Activated CD4-positive, alpha-beta T cell treated with anti-CD3 and anti-CD28 coated beads for 48 hours (primary cell): ENCODE measurements around the gene IL3RA.
"Not testable (repeated sequence)": the region's sequence is repeated elsewhere in the genome, so short reads cannot be mapped to it uniquely, and the experiment has no call there.

Source experiments
- DNase-seq: peaks from one replicate; pipeline ENCODE4 v3.0.0-alpha.2; 2020

Gene IL3RA

GRCh38 chrX:1336331-1336943 is at the start of gene IL3RA:
Gene IL3RA, plus strand, starts transcription at chrX:1336785. Its CDS starts 4,981 bp downstream, at chrX:1341766.
- DNase-seq, result no peak

GRCh38 chrX:1289535-1289934 is 47.0 kb upstream of the IL3RA start:
- DNase-seq, result no peak

- DNase-seq, result no peak
Measured at GRCh38 chrX:1291110-1291740, 45.4 kb upstream of the IL3RA start.

- DNase-seq, result no peak
Measured at GRCh38 chrX:1292575-1293290, 43.9 kb upstream of the IL3RA start.

GRCh38 chrX:1294301-1295067 is 42.1 kb upstream of the IL3RA start:
- DNase-seq, result no peak

GRCh38 chrX:1295550-1295949 is 41.0 kb upstream of the IL3RA start:
- no peak for DNase-seq

- DNase-seq, result not testable (repeated sequence)
Measured at GRCh38 chrX:1297591-1297990, 39.0 kb upstream of the IL3RA start.

GRCh38 chrX:1300449-1300848 is 36.1 kb upstream of the IL3RA start:
- no peak for DNase-seq

GRCh38 chrX:1305411-1305810 is 31.2 kb upstream of the IL3RA start:
- no peak for DNase-seq

- DNase-seq, result no peak
Measured at GRCh38 chrX:1306909-1307625, 29.5 kb upstream of the IL3RA start.

- DNase-seq, result peak; percentile 34
Measured at GRCh38 chrX:1307626-1308340, 28.8 kb upstream of the IL3RA start.

- DNase-seq, result no peak
Measured at GRCh38 chrX:1308476-1308875, 28.1 kb upstream of the IL3RA start.

- not testable (repeated sequence) for DNase-seq
Measured at GRCh38 chrX:1308917-1309316, 27.7 kb upstream of the IL3RA start.

- no peak for DNase-seq
Measured at GRCh38 chrX:1313788-1314187, 22.8 kb upstream of the IL3RA start.

GRCh38 chrX:1316527-1316926 is 20.1 kb upstream of the IL3RA start:
- peak; percentile 50 for DNase-seq

- DNase-seq, result no peak
Measured at GRCh38 chrX:1321674-1322073, 14.9 kb upstream of the IL3RA start.

- DNase-seq, result peak; percentile 79
Measured at GRCh38 chrX:1322393-1322792, 14.2 kb upstream of the IL3RA start.

GRCh38 chrX:1323315-1323714 is 13.3 kb upstream of the IL3RA start:
- DNase-seq, result peak; percentile 74

GRCh38 chrX:1325515-1326116 is 11.0 kb upstream of the IL3RA start:
- no peak for DNase-seq

GRCh38 chrX:1327651-1328304 is 8.8 kb upstream of the IL3RA start:
- no peak for DNase-seq

- DNase-seq, result no peak
Measured at GRCh38 chrX:1330605-1331004, 6.0 kb upstream of the IL3RA start.
